C4-2B (cell line): ENCODE data around the gene NIPAL3.

ENCODE experiments used
- CTCF ChIP-seq: fragments of 450-650 bp; conservative IDR thresholded peaks from 2 replicates; pipeline ENCODE4 v1.5.1; 2017; ENCODE audit warnings: mild to moderate bottlenecking
- ZFX ChIP-seq: fragments of 450-650 bp; IDR thresholded peaks from 2 replicates; pipeline ENCODE4 v1.6.1; 2017

- TF ChIP-seq CTCF (no peak), ZFX (no peak)
Observed at GRCh38 chr1:24463776-24464735, 48.5 kb downstream of the NIPAL3 start.
